ENCODE measurements around the gene EIF4G3.

GRCh38 chr1:20793236-20793635 lies 383.5 kb downstream of the EIF4G3 start:
- TF ChIP-seq, protein P1, sequence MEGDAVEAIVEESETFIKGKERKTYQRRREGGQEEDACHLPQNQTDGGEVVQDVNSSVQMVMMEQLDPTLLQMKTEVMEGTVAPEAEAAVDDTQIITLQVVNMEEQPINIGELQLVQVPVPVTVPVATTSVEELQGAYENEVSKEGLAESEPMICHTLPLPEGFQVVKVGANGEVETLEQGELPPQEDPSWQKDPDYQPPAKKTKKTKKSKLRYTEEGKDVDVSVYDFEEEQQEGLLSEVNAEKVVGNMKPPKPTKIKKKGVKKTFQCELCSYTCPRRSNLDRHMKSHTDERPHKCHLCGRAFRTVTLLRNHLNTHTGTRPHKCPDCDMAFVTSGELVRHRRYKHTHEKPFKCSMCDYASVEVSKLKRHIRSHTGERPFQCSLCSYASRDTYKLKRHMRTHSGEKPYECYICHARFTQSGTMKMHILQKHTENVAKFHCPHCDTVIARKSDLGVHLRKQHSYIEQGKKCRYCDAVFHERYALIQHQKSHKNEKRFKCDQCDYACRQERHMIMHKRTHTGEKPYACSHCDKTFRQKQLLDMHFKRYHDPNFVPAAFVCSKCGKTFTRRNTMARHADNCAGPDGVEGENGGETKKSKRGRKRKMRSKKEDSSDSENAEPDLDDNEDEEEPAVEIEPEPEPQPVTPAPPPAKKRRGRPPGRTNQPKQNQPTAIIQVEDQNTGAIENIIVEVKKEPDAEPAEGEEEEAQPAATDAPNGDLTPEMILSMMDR (IDR thresholded peaks at IDR 0.05), result no peak
- no peak for TF ChIP-seq POLR2A (IDR thresholded peaks at IDR 0.05)
